ENCODE data around the gene IGFBP7. TPM values are rescaled to one million over a fixed set of nuclear protein-coding genes. Genes with fewer than 3 reads are reported as not detected.
A peak's percentile ranks its signal among the peaks of the same experiment; 100 is the strongest.

IGFBP7 gene
- total and polyA plus RNA-seq, 2 of the 8 experiments (the other 6 are each of a cell fraction or from before 2014, with no cell fraction given) = 0.17 to 0.48 TPM

GRCh38 chr4:57154191-57154590, 44.0 kb upstream of the IGFBP7 start:
- ChIA-PET POLR2A (ENCODE audit: partially characterized antibody) (no interaction called here), CTCF (ENCODE audit: partially characterized antibody) (interaction anchor here (1.1 to 2.4 kb wide), 3 partner anchors 9 to 117 kb away, joined by 3 to 25 read pairs (median 11); no protein-coding TSS in a partner anchor)
- DNase-seq (ENCODE audit: low read depth in 1 of 2, low spot score in 2 of 2) (no peak), FAIRE-seq (no peak)
- TF ChIP-seq HDAC2 (IDR thresholded peaks at IDR 0.05; ENCODE audit: borderline replicate concordance in 1 of 2, low read depth in 2 of 2, low read length in 2 of 2) (no peak), ASH2L (IDR thresholded peaks at IDR 0.05; ENCODE audit: low read length) (no peak), BRCA1 (IDR thresholded peaks at IDR 0.05; ENCODE audit: low read depth, low read length) (no peak), TBP (IDR thresholded peaks at IDR 0.05; ENCODE audit: low read depth, low read length) (no peak), JUN (IDR thresholded peaks at IDR 0.05; ENCODE audit: low read depth, low read length) (no peak), CREB1 (IDR thresholded peaks at IDR 0.05) (no peak), POU5F1 (IDR thresholded peaks at IDR 0.05; ENCODE audit: low read depth, low read length) (no peak), EGR1 (IDR thresholded peaks at IDR 0.05; ENCODE audit: borderline replicate concordance, low read depth, low read length) (no peak), NANOG (IDR thresholded peaks at IDR 0.05; ENCODE audit: insufficient read depth, low read depth, low read length, poor library complexity, severe bottlenecking) (no peak), KDM5A (IDR thresholded peaks at IDR 0.05; ENCODE audit: low read length) (no peak), EP300 (IDR thresholded peaks at IDR 0.05; ENCODE audit: borderline replicate concordance in 1 of 2, low read depth in 2 of 2, low read length in 2 of 2) (no peak), YY1 (IDR thresholded peaks at IDR 0.05; ENCODE audit: low read depth, low read length) (no peak), RAD21 (IDR thresholded peaks at IDR 0.05 in 1 of 2, conservative IDR thresholded peaks at IDR 0.05 in 1 of 2; ENCODE audit: low read depth in 2 of 2, low read length in 2 of 2) (no peak), CBX5 (IDR thresholded peaks at IDR 0.05; ENCODE audit: low read depth, low read length) (no peak)
- H2BK20ac ChIP-seq (ENCODE audit: low read length) = no peak overlapping the region
- no peaks in the 10 kb centered on the region for H3K79me1 ChIP-seq (ENCODE audit: low read depth, low read length)
- no peak overlapping the region for H3K9ac ChIP-seq (replicated peaks in 1 of 4; ENCODE audit: extremely low read depth in 1 of 4, low read depth in 3 of 4, low read length in 3 of 4)
- no peaks in the 10 kb centered on the region for H3K79me2 ChIP-seq (ENCODE audit: control insufficient read depth in 1 of 2, insufficient read depth in 2 of 2, low read length in 2 of 2)
- no peak overlapping the region for H4K5ac ChIP-seq (ENCODE audit: insufficient read length, low read depth, low read length)
- no peak overlapping the region for H2AFZ ChIP-seq (ENCODE audit: low read length)
- H3K56ac ChIP-seq (replicated peaks; ENCODE audit: insufficient read length, low read depth, low read length) = no peak overlapping the region
- H3K27ac ChIP-seq (ENCODE audit: low read depth, low read length) = no peak overlapping the region
- 87% methylated on average over 4 of the region's 4 CpGs; no CpG with 5 or more reads in 1 of the 2 experiments for WGBS, 2 experiments (ENCODE audit: extremely low coverage in 1 of 2, insufficient coverage in 1 of 2, insufficient read length in 1 of 2, insufficient replicate concordance in 2 of 2, low coverage in 1 of 2, low lambda C conversion rate in 2 of 2, missing lambda C conversion rate in 1 of 2)
- H3K4me1 ChIP-seq (replicated peaks in 1 of 4; ENCODE audit: control insufficient read depth in 3 of 4, insufficient read depth in 4 of 4, low read length in 3 of 4) = peaks cover 0 to 8% (median 4%) of the 10 kb centered on the region in 4 experiments; a peak in 2 of 7 replicates
- no peak overlapping the region for H2BK15ac ChIP-seq (ENCODE audit: low read length)
- no peak overlapping the region for H3K18ac ChIP-seq (ENCODE audit: extremely low read depth, low read length)
- no peak overlapping the region for H3K23ac ChIP-seq (ENCODE audit: insufficient read length)
- H3K23me2 ChIP-seq (ENCODE audit: low read depth, low read length) = no peaks in the 10 kb centered on the region
- H4K91ac ChIP-seq (replicated peaks; ENCODE audit: insufficient read length, low read length) = peak overlapping the region; percentile 42
- H3K36me3 ChIP-seq (ENCODE audit: control insufficient read depth in 2 of 4, insufficient read depth in 4 of 4, low read length in 3 of 4) = no peaks in the 10 kb centered on the region; a peak in 1 of 8 replicates
- no peak overlapping the region for H2BK120ac ChIP-seq (replicated peaks; ENCODE audit: low read depth, low read length)
- H4K20me1 ChIP-seq (replicated peaks in 1 of 2; ENCODE audit: control insufficient read depth in 1 of 2, insufficient read depth in 2 of 2, low read length in 2 of 2) = no peaks in the 10 kb centered on the region
- peaks cover 0 to 5% of the 10 kb centered on the region in 2 experiments; a peak in 3 of 4 replicates for H3K9me3 ChIP-seq (ENCODE audit: insufficient read depth in 2 of 2, low read depth in 1 of 2, low read length in 1 of 2)
- 0 out of 2 replicates have a peak overlapping the region, but pooled peaks have one; percentile 48 for H2BK5ac ChIP-seq (ENCODE audit: low read depth, low read length)
- peak overlapping the region; percentile 30; the same call in 1 of the 2 replicates for H2BK12ac ChIP-seq (ENCODE audit: low read depth, low read length)
- no peak overlapping the region for H3K4me2 ChIP-seq (ENCODE audit: insufficient read depth in 1 of 2, low read depth in 2 of 2, low read length in 2 of 2)
- no peak overlapping the region for H4K8ac ChIP-seq (ENCODE audit: extremely low read depth, insufficient read depth, low read length)
- no peak overlapping the region for H3K4ac ChIP-seq (replicated peaks; ENCODE audit: insufficient read length, low read depth, low read length)
- no peak overlapping the region for H2AK5ac ChIP-seq (ENCODE audit: low read depth, low read length)
- no peak overlapping the region for H3K14ac ChIP-seq (ENCODE audit: insufficient read length)
- H3K27me3 ChIP-seq (replicated peaks in 1 of 4; ENCODE audit: control insufficient read depth in 3 of 4, extremely low read depth in 1 of 4, insufficient read depth in 3 of 4, low read length in 3 of 4) = peaks cover 0 to 19% (median 4%) of the 10 kb centered on the region in 4 experiments; a peak in 5 of 7 replicates
- H3K4me3 ChIP-seq (ENCODE audit: extremely low read depth in 1 of 4, insufficient read depth in 2 of 4, low read depth in 3 of 4, low read length in 4 of 4) = no peak overlapping the region
